ENCODE data around the gene BCL2L12.
"Not testable (repeated sequence)": the region's sequence is repeated elsewhere in the genome, so short reads cannot be mapped to it uniquely, and the experiment has no call there.

The BCL2L12 gene

DNA sequence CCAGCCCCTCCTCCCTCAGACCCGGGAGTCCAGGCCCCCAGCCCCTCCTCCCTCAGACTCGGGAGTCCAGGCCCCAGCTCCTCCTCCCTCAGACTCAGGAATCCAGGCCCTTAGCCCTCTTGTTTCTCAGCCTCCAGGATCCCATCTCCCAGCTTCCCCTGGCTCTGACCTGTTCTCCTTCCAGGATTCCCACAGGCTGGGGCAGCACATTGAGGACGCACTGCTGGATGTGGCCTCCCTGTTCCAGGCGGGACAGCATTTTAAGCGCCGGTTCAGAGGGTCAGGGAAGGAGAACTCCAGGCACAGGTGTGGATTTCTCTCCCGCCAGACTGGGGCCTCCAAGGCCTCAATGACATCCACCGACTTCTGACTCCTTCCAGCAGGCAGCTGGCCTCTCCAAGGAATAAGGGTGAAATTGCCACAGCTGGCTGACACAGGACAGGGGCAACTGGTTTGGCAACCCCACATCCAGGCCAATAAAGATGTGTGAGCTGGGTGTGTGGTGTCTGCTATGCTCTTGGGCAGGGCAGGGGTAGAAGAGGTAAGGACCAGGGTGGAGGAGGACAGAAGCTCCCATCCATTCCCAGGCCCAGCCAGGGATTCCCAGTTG, 47.6 kb downstream of the BCL2L12 start:
- no peak for DNase-seq

- peak; percentile 72 to 82 for DNase-seq
These were observed 50.4 kb downstream of the BCL2L12 start for GRCh38 chr19:49716154-49716553.

- no peak for DNase-seq
These were observed 52.8 kb downstream of the BCL2L12 start for GRCh38 chr19:49718511-49718910.

- no peak for DNase-seq
These were observed 53.3 kb downstream of the BCL2L12 start for GRCh38 chr19:49718991-49719390.

- DNase-seq: not testable (repeated sequence)
These were observed 53.7 kb downstream of the BCL2L12 start for GRCh38 chr19:49719420-49719819.
